ENCODE results near the gene DHRS4L2.
"Not testable (repeated sequence)": the region's sequence is repeated elsewhere in the genome, so short reads cannot be mapped to it uniquely, and the experiment has no call there.

GRCh38 chr14:24001078-24001477, 12.3 kb downstream of the DHRS4L2 start:
- TF ChIP-seq, protein P1, sequence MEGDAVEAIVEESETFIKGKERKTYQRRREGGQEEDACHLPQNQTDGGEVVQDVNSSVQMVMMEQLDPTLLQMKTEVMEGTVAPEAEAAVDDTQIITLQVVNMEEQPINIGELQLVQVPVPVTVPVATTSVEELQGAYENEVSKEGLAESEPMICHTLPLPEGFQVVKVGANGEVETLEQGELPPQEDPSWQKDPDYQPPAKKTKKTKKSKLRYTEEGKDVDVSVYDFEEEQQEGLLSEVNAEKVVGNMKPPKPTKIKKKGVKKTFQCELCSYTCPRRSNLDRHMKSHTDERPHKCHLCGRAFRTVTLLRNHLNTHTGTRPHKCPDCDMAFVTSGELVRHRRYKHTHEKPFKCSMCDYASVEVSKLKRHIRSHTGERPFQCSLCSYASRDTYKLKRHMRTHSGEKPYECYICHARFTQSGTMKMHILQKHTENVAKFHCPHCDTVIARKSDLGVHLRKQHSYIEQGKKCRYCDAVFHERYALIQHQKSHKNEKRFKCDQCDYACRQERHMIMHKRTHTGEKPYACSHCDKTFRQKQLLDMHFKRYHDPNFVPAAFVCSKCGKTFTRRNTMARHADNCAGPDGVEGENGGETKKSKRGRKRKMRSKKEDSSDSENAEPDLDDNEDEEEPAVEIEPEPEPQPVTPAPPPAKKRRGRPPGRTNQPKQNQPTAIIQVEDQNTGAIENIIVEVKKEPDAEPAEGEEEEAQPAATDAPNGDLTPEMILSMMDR (IDR thresholded peaks at IDR 0.05), result not testable (repeated sequence)
- TF ChIP-seq POLR2AphosphoS5 (IDR thresholded peaks at IDR 0.05); POLR2A (IDR thresholded peaks at IDR 0.05); EP300 (IDR thresholded peaks at IDR 0.05; ENCODE audit: low read depth): not testable (repeated sequence)

Data from transverse colon (tissue), 4 donors.